A673 (cell line): Measurements from ENCODE around the gene ABHD17B. TPM values are rescaled to one million over a fixed set of nuclear protein-coding genes. Genes with fewer than 3 reads are reported as not detected.

Experiments used
- BruUV-seq: library from RNA; stranded (reverse); fragments of 400-500 nt; replicated peaks from 2 replicates; lab custom pipeline; 2021; lab: Mats Ljungman, UMichigan
- CTCF ChIA-PET: fragments of 300-600 bp; sonication (Branson Sonifier 250); formaldehyde crosslinking; loops from one replicate; lab custom pipeline; 2022; ENCODE audit warnings: antibody characterized with exemption; lab: Charles Lee
- POLR2A ChIA-PET: fragments of 300-600 bp; sonication (Branson Sonifier 250); formaldehyde crosslinking; loops from one replicate; lab custom pipeline; 2022; ENCODE audit warnings: antibody characterized with exemption; ENCODE audit not compliant: low non-redundant PET; lab: Charles Lee
- DNase-seq: peaks from one replicate; pipeline ENCODE4 v3.0.0-alpha.2; 2015; ENCODE audit warnings: low spot score
- H3K27ac ChIP-seq: fragments of 200-600 bp; sonication (generic); 2 replicates; pipeline ENCODE4 v1.5.1; 2016; ENCODE audit warnings: mixed run types, low read depth, mild to moderate bottlenecking, mixed read lengths, antibody characterized with exemption, low read length; ENCODE audit not compliant: poor library complexity, severe bottlenecking
- H3K27me3 ChIP-seq: fragments of 200-600 bp; sonication (generic); replicated peaks from 2 replicates; pipeline ENCODE4 v1.6.1; 2017; ENCODE audit warnings: mixed run types, low read depth, mild to moderate bottlenecking, mixed read lengths, antibody characterized with exemption, low read length; ENCODE audit not compliant: insufficient read depth, poor library complexity
- H3K36me3 ChIP-seq: fragments of 200-600 bp; sonication (generic); 2 replicates; pipeline ENCODE4 v1.6.1; 2016; ENCODE audit warnings: mixed run types, mild to moderate bottlenecking, mixed read lengths, antibody characterized with exemption, low read length; ENCODE audit not compliant: insufficient read depth, poor library complexity, severe bottlenecking
- H3K4me1 ChIP-seq: fragments of 200-600 bp; sonication (generic); 2 replicates; pipeline ENCODE4 v1.6.1; 2017; ENCODE audit warnings: mixed run types, mild to moderate bottlenecking, mixed read lengths, antibody characterized with exemption, low read length; ENCODE audit not compliant: insufficient read depth, poor library complexity, severe bottlenecking
- H3K4me3 ChIP-seq: fragments of 200-600 bp; sonication (generic); 2 replicates; pipeline ENCODE4 v1.5.1; 2016; ENCODE audit warnings: low read depth, mixed run types, mild to moderate bottlenecking, mixed read lengths, low read length; ENCODE audit not compliant: poor library complexity, severe bottlenecking
- H3K9me3 ChIP-seq: fragments of 200-600 bp; sonication (generic); 2 replicates; pipeline ENCODE4 v1.6.1; 2016; ENCODE audit warnings: mixed run types, low read depth, mild to moderate bottlenecking, mixed read lengths, antibody characterized with exemption, low read length; ENCODE audit not compliant: poor library complexity, severe bottlenecking
- EZH2 ChIP-seq: fragments of 200-600 bp; sonication (generic); IDR thresholded peaks from 2 replicates; pipeline ENCODE4 v1.6.1; 2017; ENCODE audit warnings: borderline replicate concordance, low read depth, mild to moderate bottlenecking, mixed read lengths, antibody characterized with exemption, low read length; ENCODE audit not compliant: poor library complexity, severe bottlenecking
- intact Hi-C: fragments of 100-400 bp; cut with micrococcal nuclease; formaldehyde crosslinking; loops from one replicate; pipeline ENCODE4 v1.10.0; 2022; ENCODE audit not compliant: unreplicated experiment
- total RNA-seq: library from RNA; stranded (reverse); gene quantifications from 2 replicates; pipeline ENCODE4 v1.2.3, GENCODE V29; 2021
- TF ChIP-seq, protein P1 (sequence below): fragments of 300-800, 200-600 bp; sonication (generic); conservative IDR thresholded peaks from 2 replicates; pipeline ENCODE4 v1.5.1; 2017; ENCODE audit warnings: low read depth, mild to moderate bottlenecking, antibody characterized with exemption, low read length, moderate library complexity, mixed read lengths

Gene ABHD17B
- total RNA-seq, 1 experiment from 2014 or later: 19.7 TPM

DNA sequence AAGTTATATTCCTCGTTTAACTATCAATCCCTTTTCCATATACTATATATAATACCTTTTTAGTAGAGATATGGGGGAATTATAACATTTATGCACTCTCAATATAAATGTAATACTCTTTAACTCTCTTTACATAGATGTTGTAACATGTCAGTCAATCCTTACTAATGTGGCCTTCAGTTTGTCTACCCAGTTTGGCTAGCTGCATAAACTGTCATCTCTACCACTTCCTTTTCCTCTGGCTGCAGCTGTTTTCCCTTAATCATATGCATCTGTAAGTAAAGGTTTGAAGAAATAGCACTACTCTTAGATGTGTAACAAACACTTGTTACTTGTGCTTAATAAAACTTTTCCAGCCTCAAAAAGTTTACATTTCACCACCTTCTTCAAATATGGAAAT is 13.4 kb downstream of the ABHD17B start:
- TF ChIP-seq, protein P1, sequence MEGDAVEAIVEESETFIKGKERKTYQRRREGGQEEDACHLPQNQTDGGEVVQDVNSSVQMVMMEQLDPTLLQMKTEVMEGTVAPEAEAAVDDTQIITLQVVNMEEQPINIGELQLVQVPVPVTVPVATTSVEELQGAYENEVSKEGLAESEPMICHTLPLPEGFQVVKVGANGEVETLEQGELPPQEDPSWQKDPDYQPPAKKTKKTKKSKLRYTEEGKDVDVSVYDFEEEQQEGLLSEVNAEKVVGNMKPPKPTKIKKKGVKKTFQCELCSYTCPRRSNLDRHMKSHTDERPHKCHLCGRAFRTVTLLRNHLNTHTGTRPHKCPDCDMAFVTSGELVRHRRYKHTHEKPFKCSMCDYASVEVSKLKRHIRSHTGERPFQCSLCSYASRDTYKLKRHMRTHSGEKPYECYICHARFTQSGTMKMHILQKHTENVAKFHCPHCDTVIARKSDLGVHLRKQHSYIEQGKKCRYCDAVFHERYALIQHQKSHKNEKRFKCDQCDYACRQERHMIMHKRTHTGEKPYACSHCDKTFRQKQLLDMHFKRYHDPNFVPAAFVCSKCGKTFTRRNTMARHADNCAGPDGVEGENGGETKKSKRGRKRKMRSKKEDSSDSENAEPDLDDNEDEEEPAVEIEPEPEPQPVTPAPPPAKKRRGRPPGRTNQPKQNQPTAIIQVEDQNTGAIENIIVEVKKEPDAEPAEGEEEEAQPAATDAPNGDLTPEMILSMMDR: no peak
- TF ChIP-seq EZH2: no peak
- intact Hi-C loops: no loop called here
- no peak for DNase-seq
- Histone ChIP-seq H3K4me1 (peaks cover 7% of the 10 kb centered on the region), H3K36me3 (no peaks in the 10 kb centered on the region), H3K4me3 (no peak overlapping the region), H3K27me3 (no peaks in the 10 kb centered on the region), H3K9me3 (no peaks in the 10 kb centered on the region), H3K27ac (no peak overlapping the region)
- POLR2A ChIA-PET: no interaction called here
- CTCF ChIA-PET: no interaction called here
- no TSS peak for BruUV-seq

DNA sequence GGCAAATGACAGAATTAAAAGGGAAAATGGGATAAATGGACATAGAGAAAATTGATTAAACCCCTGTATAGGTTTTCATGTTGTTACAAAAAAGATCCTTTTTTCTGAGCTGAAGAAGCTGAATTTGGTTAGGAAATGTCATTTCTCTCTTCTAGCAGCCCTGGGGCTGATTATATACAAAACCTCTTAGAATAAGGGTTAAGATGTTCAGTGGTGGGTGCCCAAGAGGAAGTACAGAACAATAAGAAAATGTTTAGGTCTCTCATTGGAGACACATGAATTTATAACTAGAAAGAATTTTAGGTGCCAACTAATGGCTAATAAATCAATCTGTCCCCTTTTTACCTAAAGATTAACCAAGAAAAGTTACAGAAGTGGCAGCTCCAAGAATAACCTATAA is 14.2 kb downstream of the ABHD17B start:
- TF ChIP-seq, protein P1: no peak
- TF ChIP-seq EZH2: no peak
- Histone ChIP-seq H3K36me3 (no peaks in the 10 kb centered on the region), H3K4me1 (no peaks in the 10 kb centered on the region), H3K4me3 (no peak overlapping the region), H3K27me3 (no peaks in the 10 kb centered on the region), H3K9me3 (no peaks in the 10 kb centered on the region), H3K27ac (no peak overlapping the region)
- POLR2A ChIA-PET: interaction anchor here (0.6 kb wide), 1 partner anchor 132 kb away, joined by 4 read pairs; no protein-coding TSS in a partner anchor
- intact Hi-C loops: no loop called here
- DNase-seq: no peak
- CTCF ChIA-PET: no interaction called here
- BruUV-seq: no TSS peak

DNA sequence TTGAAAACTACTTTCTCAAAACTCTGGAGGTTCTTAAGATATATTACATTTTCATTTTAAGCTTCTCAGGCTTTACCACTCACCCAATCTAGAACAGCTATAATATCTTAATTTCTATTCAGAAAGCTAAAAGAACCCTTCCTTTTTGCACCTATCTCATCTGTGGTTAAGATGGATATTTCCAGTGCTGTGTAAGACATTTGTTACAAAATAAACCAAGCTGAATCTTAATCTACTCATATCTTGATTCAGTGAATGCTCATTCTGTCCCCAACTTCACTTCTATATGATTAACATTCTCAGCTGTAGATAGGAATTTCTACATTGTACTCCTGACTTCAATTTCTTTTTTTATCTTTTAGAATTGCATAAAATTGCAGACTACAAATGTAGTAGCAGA is 15.0 kb downstream of the ABHD17B start:
- ChIA-PET CTCF (interaction anchor here (0.6 kb wide), 1 partner anchor 75 kb away, joined by 3 read pairs; no protein-coding TSS in a partner anchor), POLR2A (no interaction called here)
- Histone ChIP-seq H3K4me1 (no peaks in the 10 kb centered on the region), H3K27me3 (no peaks in the 10 kb centered on the region), H3K36me3 (no peaks in the 10 kb centered on the region), H3K4me3 (no peak overlapping the region), H3K27ac (no peak overlapping the region), H3K9me3 (no peaks in the 10 kb centered on the region)
- intact Hi-C loops: no loop called here
- BruUV-seq: no TSS peak
- no peak for DNase-seq
- no peak for TF ChIP-seq EZH2
- TF ChIP-seq, protein P1: no peak
